ENCODE measurements around the gene CD69.

- TF ChIP-seq EZH2 (IDR thresholded peaks at IDR 0.05; ENCODE audit: insufficient read depth, poor library complexity, severe bottlenecking) (no peak), EZH2phosphoT487 (IDR thresholded peaks at IDR 0.05; ENCODE audit: insufficient read depth, low read depth) (no peak)
Observed at GRCh38 chr12:9762369-9762768, 1.7 kb upstream of the CD69 start.

Data from GM23248 (cell line).